ENCODE measurements around the gene GLTP. TPM values are rescaled to one million over a fixed set of nuclear protein-coding genes. Genes with fewer than 3 reads are reported as not detected.

Gene GLTP
- total and polyA plus RNA-seq, 2 experiments from 2014 or later, result 28.4 to 33.4 TPM

DNA sequence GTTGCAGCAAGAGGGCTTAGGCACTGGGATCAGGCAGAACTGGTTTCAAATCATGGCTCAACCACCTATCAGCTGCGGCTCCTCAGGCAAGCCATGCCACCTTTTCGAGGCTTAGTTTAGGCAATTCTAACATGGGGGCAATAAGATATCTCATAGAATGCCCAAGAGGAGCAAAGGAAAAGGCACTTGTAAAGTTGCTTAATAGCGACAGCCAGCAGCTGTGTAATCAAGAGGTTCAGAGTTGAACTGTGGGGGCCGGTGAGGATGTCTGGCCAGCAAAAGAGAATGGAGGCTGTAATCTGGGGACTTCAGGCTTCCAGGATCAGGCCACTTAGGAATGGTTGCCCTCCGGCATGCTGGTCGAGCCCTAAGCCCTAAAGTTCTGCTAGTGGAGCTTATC, 16.7 kb upstream of the GLTP start:
- H3K4me1 ChIP-seq (ENCODE audit: insufficient read depth), result peaks cover 17% of the 10 kb centered on the region
- no peak overlapping the region for H3K4me3 ChIP-seq
- TF ChIP-seq EZH2 (IDR thresholded peaks at IDR 0.05; ENCODE audit: borderline replicate concordance) (no peak), EZH2phosphoT487 (IDR thresholded peaks at IDR 0.05; ENCODE audit: low read depth, severe bottlenecking, unreplicated experiment) (no peak)
- TF ChIP-seq, protein P1, sequence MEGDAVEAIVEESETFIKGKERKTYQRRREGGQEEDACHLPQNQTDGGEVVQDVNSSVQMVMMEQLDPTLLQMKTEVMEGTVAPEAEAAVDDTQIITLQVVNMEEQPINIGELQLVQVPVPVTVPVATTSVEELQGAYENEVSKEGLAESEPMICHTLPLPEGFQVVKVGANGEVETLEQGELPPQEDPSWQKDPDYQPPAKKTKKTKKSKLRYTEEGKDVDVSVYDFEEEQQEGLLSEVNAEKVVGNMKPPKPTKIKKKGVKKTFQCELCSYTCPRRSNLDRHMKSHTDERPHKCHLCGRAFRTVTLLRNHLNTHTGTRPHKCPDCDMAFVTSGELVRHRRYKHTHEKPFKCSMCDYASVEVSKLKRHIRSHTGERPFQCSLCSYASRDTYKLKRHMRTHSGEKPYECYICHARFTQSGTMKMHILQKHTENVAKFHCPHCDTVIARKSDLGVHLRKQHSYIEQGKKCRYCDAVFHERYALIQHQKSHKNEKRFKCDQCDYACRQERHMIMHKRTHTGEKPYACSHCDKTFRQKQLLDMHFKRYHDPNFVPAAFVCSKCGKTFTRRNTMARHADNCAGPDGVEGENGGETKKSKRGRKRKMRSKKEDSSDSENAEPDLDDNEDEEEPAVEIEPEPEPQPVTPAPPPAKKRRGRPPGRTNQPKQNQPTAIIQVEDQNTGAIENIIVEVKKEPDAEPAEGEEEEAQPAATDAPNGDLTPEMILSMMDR (IDR thresholded peaks at IDR 0.05; ENCODE audit: poor library complexity), result no peak
- 85% methylated on average over 6 of the region's 6 CpGs for WGBS (ENCODE audit: low lambda C conversion rate, missing lambda C conversion rate)
- peaks cover 2% of the 10 kb centered on the region for H3K27me3 ChIP-seq
- no peaks in the 10 kb centered on the region for H3K9me2 ChIP-seq (replicated peaks; ENCODE audit: insufficient read depth)
- no peak overlapping the region for H2AFZ ChIP-seq
- no peak for DNase-seq (ENCODE audit: low spot score)
- peaks cover 10% of the 10 kb centered on the region for H3K79me2 ChIP-seq
- H3K4me2 ChIP-seq, result no peak overlapping the region
- H3K9me3 ChIP-seq (ENCODE audit: low read depth), result no peaks in the 10 kb centered on the region
- H3K36me3 ChIP-seq (replicated peaks; ENCODE audit: insufficient read depth, low read depth), result no peaks in the 10 kb centered on the region
- no peak overlapping the region for H3K27ac ChIP-seq
- H4K20me1 ChIP-seq (ENCODE audit: insufficient read depth, poor library complexity, severe bottlenecking), result no peaks in the 10 kb centered on the region

GRCh38 chr12:109896188-109896587, 15.8 kb upstream of the GLTP start:
- DNase-seq (ENCODE audit: low spot score), result no peak
- Histone ChIP-seq H4K20me1 (ENCODE audit: insufficient read depth, poor library complexity, severe bottlenecking) (no peaks in the 10 kb centered on the region), H2AFZ (no peak overlapping the region), H3K4me1 (ENCODE audit: insufficient read depth) (peaks cover 10% of the 10 kb centered on the region), H3K4me2 (no peak overlapping the region), H3K36me3 (replicated peaks; ENCODE audit: insufficient read depth, low read depth) (no peaks in the 10 kb centered on the region), H3K27me3 (peaks cover 4% of the 10 kb centered on the region), H3K9me2 (replicated peaks; ENCODE audit: insufficient read depth) (no peaks in the 10 kb centered on the region), H3K9me3 (ENCODE audit: low read depth) (no peaks in the 10 kb centered on the region), H3K4me3 (no peak overlapping the region), H3K79me2 (peaks cover 3% of the 10 kb centered on the region), H3K27ac (no peak overlapping the region)
- TF ChIP-seq EZH2phosphoT487 (IDR thresholded peaks at IDR 0.05; ENCODE audit: low read depth, severe bottlenecking, unreplicated experiment), result no peak
- TF ChIP-seq, protein P1 (IDR thresholded peaks at IDR 0.05; ENCODE audit: poor library complexity), result no peak
- no peak for TF ChIP-seq EZH2 (IDR thresholded peaks at IDR 0.05; ENCODE audit: borderline replicate concordance)
- WGBS (ENCODE audit: low lambda C conversion rate, missing lambda C conversion rate), result 83% methylated on average over 6 of the region's 6 CpGs

DNA sequence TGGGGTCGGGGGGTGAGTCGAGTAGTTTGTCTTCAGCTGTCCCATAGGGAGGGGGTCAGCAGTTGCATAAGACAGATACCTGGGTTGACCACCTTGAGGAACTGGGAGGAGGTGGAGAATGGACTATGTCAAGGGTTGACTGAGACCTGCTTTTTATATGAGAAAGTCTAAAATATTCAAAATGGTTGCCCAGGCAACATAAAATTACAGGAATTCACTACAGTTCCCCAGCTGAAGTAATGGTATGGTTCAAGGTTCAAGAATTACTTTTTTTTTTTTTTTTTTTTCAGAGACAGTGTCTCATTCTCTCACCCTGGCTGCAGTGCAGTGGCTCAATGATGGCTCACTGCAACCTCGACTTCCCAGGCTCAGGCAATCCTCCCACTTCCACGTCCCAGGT, 14.6 kb upstream of the GLTP start:
- 67% methylated on average over 4 of the region's 4 CpGs for WGBS (ENCODE audit: low lambda C conversion rate, missing lambda C conversion rate)
- Histone ChIP-seq H3K4me3 (no peak overlapping the region), H2AFZ (no peak overlapping the region)

More for the DNA sequence above, 14.6 kb upstream of the GLTP start:
- Histone ChIP-seq H3K36me3 (replicated peaks; ENCODE audit: insufficient read depth, low read depth) (no peaks in the 10 kb centered on the region), H3K4me1 (ENCODE audit: insufficient read depth) (peaks cover 5% of the 10 kb centered on the region), H3K9me2 (replicated peaks; ENCODE audit: insufficient read depth) (no peaks in the 10 kb centered on the region), H3K4me2 (no peak overlapping the region), H4K20me1 (ENCODE audit: insufficient read depth, poor library complexity, severe bottlenecking) (no peaks in the 10 kb centered on the region), H3K27me3 (peaks cover 4% of the 10 kb centered on the region), H3K27ac (no peak overlapping the region), H3K9me3 (ENCODE audit: low read depth) (no peaks in the 10 kb centered on the region), H3K79me2 (no peaks in the 10 kb centered on the region)
- TF ChIP-seq EZH2phosphoT487 (IDR thresholded peaks at IDR 0.05; ENCODE audit: low read depth, severe bottlenecking, unreplicated experiment) (no peak), EZH2 (IDR thresholded peaks at IDR 0.05; ENCODE audit: borderline replicate concordance) (no peak)
- TF ChIP-seq, protein P1 (IDR thresholded peaks at IDR 0.05; ENCODE audit: poor library complexity), result no peak
- no peak for DNase-seq (ENCODE audit: low spot score)
